ENCODE data around the gene MDM2. TPM values are rescaled to one million over a fixed set of nuclear protein-coding genes. Genes with fewer than 3 reads are reported as not detected.

Gene MDM2
- total RNA-seq, 2 donors from 2014 or later = 36.1 to 95.6 TPM

- Histone ChIP-seq H3K9me3 (no peaks in the 10 kb centered on the region), H3K4me1 (replicated peaks) (no peaks in the 10 kb centered on the region), H3K27me3 (replicated peaks; ENCODE audit: insufficient read depth) (no peaks in the 10 kb centered on the region), H3K4me3 (no peak overlapping the region), H3K27ac (no peak overlapping the region), H3K36me3 (no peaks in the 10 kb centered on the region)
- TF ChIP-seq POLR2A (IDR thresholded peaks at IDR 0.05) (no peak), POLR2AphosphoS5 (IDR thresholded peaks at IDR 0.05) (no peak), CTCF (IDR thresholded peaks at IDR 0.05) (no peak)
- 74% methylated on average over 8 of the region's 8 CpGs for WGBS
- intact Hi-C loops (cut with DNase I) = no loop called here
- DNase-seq (ENCODE audit: low spot score) = no peak
Measured at GRCh38 chr12:68871396-68871795, 63.4 kb downstream of the MDM2 start.

- TF ChIP-seq CTCF (IDR thresholded peaks at IDR 0.05) (no peak), POLR2AphosphoS5 (IDR thresholded peaks at IDR 0.05) (no peak), POLR2A (IDR thresholded peaks at IDR 0.05) (no peak)
- intact Hi-C loops (cut with DNase I) = no loop called here
- no peak for DNase-seq (ENCODE audit: low spot score)
- no peak overlapping the region for H3K4me3 ChIP-seq
- no peaks in the 10 kb centered on the region for H3K36me3 ChIP-seq
- WGBS = 88% methylated on average over 6 of the region's 6 CpGs
- H3K27ac ChIP-seq = no peak overlapping the region
- no peaks in the 10 kb centered on the region for H3K9me3 ChIP-seq
- H3K4me1 ChIP-seq (replicated peaks) = no peaks in the 10 kb centered on the region
- H3K27me3 ChIP-seq (replicated peaks; ENCODE audit: insufficient read depth) = no peaks in the 10 kb centered on the region
Measured at GRCh38 chr12:68871921-68872320, 63.9 kb downstream of the MDM2 start.

- Histone ChIP-seq H3K4me1 (replicated peaks) (no peaks in the 10 kb centered on the region), H3K27ac (no peak overlapping the region), H3K4me3 (no peak overlapping the region), H3K9me3 (no peaks in the 10 kb centered on the region), H3K27me3 (replicated peaks; ENCODE audit: insufficient read depth) (no peaks in the 10 kb centered on the region), H3K36me3 (no peaks in the 10 kb centered on the region)
- TF ChIP-seq POLR2A (IDR thresholded peaks at IDR 0.05) = no peak
- no peak for TF ChIP-seq POLR2AphosphoS5 (IDR thresholded peaks at IDR 0.05)
- TF ChIP-seq CTCF (IDR thresholded peaks at IDR 0.05) = no peak
- WGBS = 95% methylated on average over 4 of the region's 4 CpGs
- intact Hi-C loops (cut with DNase I) = no loop called here
- no peak for DNase-seq (ENCODE audit: low spot score)
Measured at GRCh38 chr12:68873316-68873715, 65.3 kb downstream of the MDM2 start.

GRCh38 chr12:68876461-68876860, 68.5 kb downstream of the MDM2 start:
- DNase-seq (ENCODE audit: low spot score) = no peak
- intact Hi-C loops (cut with DNase I) = no loop called here
- no peaks in the 10 kb centered on the region for H3K36me3 ChIP-seq
- H3K4me1 ChIP-seq (replicated peaks) = no peaks in the 10 kb centered on the region
- no peak overlapping the region for H3K4me3 ChIP-seq
- TF ChIP-seq CTCF (IDR thresholded peaks at IDR 0.05) (no peak), POLR2AphosphoS5 (IDR thresholded peaks at IDR 0.05) (no peak), POLR2A (IDR thresholded peaks at IDR 0.05) (no peak)
- WGBS = 56% methylated on average over 4 of the region's 4 CpGs
- H3K27me3 ChIP-seq (replicated peaks; ENCODE audit: insufficient read depth) = no peaks in the 10 kb centered on the region
- H3K9me3 ChIP-seq = no peaks in the 10 kb centered on the region
- H3K27ac ChIP-seq = no peak overlapping the region

- no peaks in the 10 kb centered on the region for H3K4me1 ChIP-seq (replicated peaks)
- DNase-seq (ENCODE audit: low spot score) = no peak
- H3K4me3 ChIP-seq = no peak overlapping the region
- H3K36me3 ChIP-seq = no peaks in the 10 kb centered on the region
- intact Hi-C loops (cut with DNase I) = no loop called here
- H3K27me3 ChIP-seq (replicated peaks; ENCODE audit: insufficient read depth) = no peaks in the 10 kb centered on the region
- no peak for TF ChIP-seq POLR2A (IDR thresholded peaks at IDR 0.05)
- no peak for TF ChIP-seq POLR2AphosphoS5 (IDR thresholded peaks at IDR 0.05)
- TF ChIP-seq CTCF (IDR thresholded peaks at IDR 0.05) = no peak
- H3K27ac ChIP-seq = no peak overlapping the region
- no peaks in the 10 kb centered on the region for H3K9me3 ChIP-seq
- WGBS = 95% methylated on average over 4 of the region's 4 CpGs
Measured at GRCh38 chr12:68877583-68877982, 69.6 kb downstream of the MDM2 start.
